GM19463 (cell line): ENCODE results near the gene ZNF280C.
A peak's percentile ranks its signal among the peaks of the same experiment; 100 is the strongest.
"Not testable (repeated sequence)": the region's sequence is repeated elsewhere in the genome, so short reads cannot be mapped to it uniquely, and the experiment has no call there.

Experiments used
- ATAC-seq: cut with Tn5 transposase; IDR thresholded peaks from one replicate; pipeline ENCODE4 v1.9.1; 2021; ENCODE audit warnings: mild to moderate bottlenecking, moderate library complexity; ENCODE audit not compliant: unreplicated experiment

Gene ZNF280C

GRCh38 chrX:130262231-130262630, 6.5 kb downstream of the ZNF280C start:
- no peak for ATAC-seq

- ATAC-seq = no peak
These were observed 7.3 kb downstream of the ZNF280C start for GRCh38 chrX:130261296-130261893.

GRCh38 chrX:130260316-130260715, 8.4 kb downstream of the ZNF280C start:
- ATAC-seq = no peak

GRCh38 chrX:130253916-130254315, 14.8 kb downstream of the ZNF280C start:
- ATAC-seq = no peak

GRCh38 chrX:130251671-130252070, 17.0 kb downstream of the ZNF280C start:
- no peak for ATAC-seq

- no peak for ATAC-seq
These were observed 20.7 kb downstream of the ZNF280C start for GRCh38 chrX:130247996-130248395.

- no peak for ATAC-seq
These were observed 22.6 kb downstream of the ZNF280C start for GRCh38 chrX:130246084-130246483.

GRCh38 chrX:130245441-130245840, 23.3 kb downstream of the ZNF280C start:
- ATAC-seq = no peak

GRCh38 chrX:130231184-130231583, 37.5 kb downstream of the ZNF280C start:
- ATAC-seq = not testable (repeated sequence)

- ATAC-seq = no peak
These were observed 39.8 kb downstream of the ZNF280C start for GRCh38 chrX:130228871-130229270.

- ATAC-seq = no peak
These were observed 43.9 kb downstream of the ZNF280C start for GRCh38 chrX:130224810-130225209.

- peak; percentile 52 for ATAC-seq
These were observed 52.4 kb downstream of the ZNF280C start for GRCh38 chrX:130216320-130216719.

GRCh38 chrX:130213376-130213775, 55.3 kb downstream of the ZNF280C start:
- no peak for ATAC-seq

GRCh38 chrX:130212371-130212770, 56.3 kb downstream of the ZNF280C start:
- ATAC-seq = no peak

- ATAC-seq = no peak
These were observed 57.1 kb downstream of the ZNF280C start for GRCh38 chrX:130211415-130212186.

GRCh38 chrX:130204647-130205046, 64.1 kb downstream of the ZNF280C start:
- no peak for ATAC-seq

GRCh38 chrX:130197464-130197863, 71.2 kb downstream of the ZNF280C start:
- ATAC-seq = no peak

GRCh38 chrX:130196466-130196865, 72.2 kb downstream of the ZNF280C start:
- no peak for ATAC-seq

- ATAC-seq = no peak
These were observed 77.9 kb downstream of the ZNF280C start for GRCh38 chrX:130190801-130191200.

GRCh38 chrX:130186651-130187050, 82.0 kb downstream of the ZNF280C start:
- no peak for ATAC-seq

- no peak for ATAC-seq
These were observed 83.8 kb downstream of the ZNF280C start for GRCh38 chrX:130184857-130185256.

- no peak for ATAC-seq
These were observed 84.5 kb downstream of the ZNF280C start for GRCh38 chrX:130184168-130184567.
